Mesothelial cell of epicardium (in vitro differentiated cells): ENCODE measurements around the gene PTGR3. TPM values are rescaled to one million over a fixed set of nuclear protein-coding genes. Genes with fewer than 3 reads are reported as not detected.

Experiments
- DNase-seq, 2 experiments: peaks; one replicate each; pipeline ENCODE4 v3.0.0; 2021; ENCODE audit warnings: low spot score in 2 of 2; ENCODE audit not compliant: unreplicated experiment in 2 of 2
- H3K27ac Mint-ChIP-seq: 2 replicates; pipeline ENCODE4 v1.8.0; 2021; ENCODE audit warnings: mixed read lengths
- H3K27me3 Mint-ChIP-seq: 2 replicates; pipeline ENCODE4 v1.8.0; 2021; ENCODE audit warnings: low read depth, mixed read lengths
- H3K36me3 Mint-ChIP-seq: 2 replicates; pipeline ENCODE4 v1.8.0; 2021; ENCODE audit warnings: mixed read lengths
- H3K4me1 Mint-ChIP-seq: 2 replicates; pipeline ENCODE4 v1.8.0; 2021; ENCODE audit warnings: mixed read lengths
- H3K4me3 Mint-ChIP-seq: 2 replicates; pipeline ENCODE4 v1.8.0; 2021; ENCODE audit warnings: mild to moderate bottlenecking, moderate library complexity, mixed read lengths
- H3K9me3 Mint-ChIP-seq: 2 replicates; pipeline ENCODE4 v1.8.0; 2021; ENCODE audit warnings: mixed read lengths
- CTCF ChIP-seq: fragments of 200-600 bp; sonication (generic); IDR thresholded peaks from one replicate; pipeline ENCODE4 v1.5.0; 2021; ENCODE audit warnings: antibody characterized with exemption; ENCODE audit not compliant: unreplicated experiment
- total RNA-seq: library from RNA; stranded (reverse); gene quantifications from 3 replicates; pipeline ENCODE4 v1.2.1, GENCODE V29; 2021

Gene PTGR3
- total RNA-seq, 1 donor from 2014 or later: 47.0 TPM

DNA sequence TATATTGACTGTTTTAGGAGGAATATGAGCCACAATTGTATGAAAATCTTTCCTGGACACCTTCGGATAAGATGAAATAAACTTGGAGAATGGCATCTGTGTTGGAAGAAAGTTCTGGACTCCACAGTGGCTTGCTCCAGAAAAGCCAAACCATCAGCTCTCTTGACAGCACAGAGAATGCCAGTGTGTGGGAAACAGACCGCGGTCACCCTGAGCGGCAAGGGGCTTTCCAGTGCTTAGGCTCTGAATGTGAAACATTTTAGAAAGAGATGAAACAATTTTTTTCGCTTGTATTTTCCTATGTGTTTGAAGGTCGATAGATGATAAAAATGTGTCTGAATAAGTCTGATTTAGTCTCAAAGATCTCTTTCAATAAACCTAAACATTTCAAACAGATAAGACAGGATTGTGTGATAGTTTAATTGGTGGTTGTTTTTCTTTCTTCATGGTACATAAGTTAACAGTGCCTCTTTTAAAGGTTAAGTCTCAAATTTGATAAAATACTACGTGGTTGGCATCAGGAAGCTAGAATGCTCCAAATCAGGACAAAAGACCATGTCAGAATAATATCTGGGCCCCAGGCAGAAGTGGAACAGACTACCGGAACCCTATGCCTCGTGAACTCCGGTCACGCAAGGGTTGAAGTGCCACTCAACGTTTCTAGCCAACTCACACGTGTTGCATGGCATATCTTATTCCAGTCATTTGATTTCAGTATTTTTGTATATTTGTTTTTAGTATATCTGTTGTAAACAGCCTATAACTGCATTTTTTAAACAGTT lies 28.9 kb downstream of the PTGR3 start:
- no peak overlapping the region for H3K4me3 Mint-ChIP-seq
- H3K9me3 Mint-ChIP-seq: peaks cover 15% of the 10 kb centered on the region
- H3K27ac Mint-ChIP-seq: no peak overlapping the region
- H3K36me3 Mint-ChIP-seq: peaks cover 5% of the 10 kb centered on the region
- no peak for DNase-seq
- no peak for TF ChIP-seq CTCF
- H3K27me3 Mint-ChIP-seq: no peaks in the 10 kb centered on the region
- H3K4me1 Mint-ChIP-seq: no peaks in the 10 kb centered on the region

GRCh38 chr18:75178376-75178775 lies 30.6 kb downstream of the PTGR3 start:
- no peaks in the 10 kb centered on the region for H3K4me1 Mint-ChIP-seq

DNA sequence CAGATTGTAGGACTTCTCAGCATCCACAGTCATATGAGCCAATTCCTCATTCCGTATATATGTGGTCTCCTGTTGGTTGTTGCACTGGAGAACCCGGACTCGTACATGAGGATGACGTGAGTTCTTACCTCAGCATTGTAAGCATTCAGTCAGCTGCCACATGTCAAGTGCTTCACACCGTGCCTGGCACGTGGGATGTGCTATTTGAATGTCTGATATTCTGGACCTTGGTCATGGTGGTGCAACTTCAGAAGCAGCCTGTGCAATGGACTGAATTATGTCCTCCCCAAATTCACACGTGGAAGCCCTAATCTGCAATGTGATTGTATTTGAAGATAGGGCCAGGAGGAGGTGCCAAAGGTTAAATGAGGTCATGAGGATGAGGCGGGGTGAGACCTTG lies 32.1 kb downstream of the PTGR3 start:
- no peak for DNase-seq
- Mint-ChIP-seq H3K27me3 (peaks cover 3% of the 10 kb centered on the region), H3K4me1 (no peaks in the 10 kb centered on the region), H3K4me3 (no peak overlapping the region), H3K9me3 (peaks cover 9% of the 10 kb centered on the region), H3K27ac (no peak overlapping the region), H3K36me3 (peaks cover 1% of the 10 kb centered on the region)
- no peak for TF ChIP-seq CTCF

More at GRCh38 chr18:75178376-75178775, 30.6 kb downstream of the PTGR3 start:
- H3K27me3 Mint-ChIP-seq: no peaks in the 10 kb centered on the region
- H3K9me3 Mint-ChIP-seq: peaks cover 15% of the 10 kb centered on the region
- no peak overlapping the region for H3K27ac Mint-ChIP-seq
- TF ChIP-seq CTCF: no peak
- H3K4me3 Mint-ChIP-seq: no peak overlapping the region
- peaks cover 5% of the 10 kb centered on the region for H3K36me3 Mint-ChIP-seq
- no peak for DNase-seq

DNA sequence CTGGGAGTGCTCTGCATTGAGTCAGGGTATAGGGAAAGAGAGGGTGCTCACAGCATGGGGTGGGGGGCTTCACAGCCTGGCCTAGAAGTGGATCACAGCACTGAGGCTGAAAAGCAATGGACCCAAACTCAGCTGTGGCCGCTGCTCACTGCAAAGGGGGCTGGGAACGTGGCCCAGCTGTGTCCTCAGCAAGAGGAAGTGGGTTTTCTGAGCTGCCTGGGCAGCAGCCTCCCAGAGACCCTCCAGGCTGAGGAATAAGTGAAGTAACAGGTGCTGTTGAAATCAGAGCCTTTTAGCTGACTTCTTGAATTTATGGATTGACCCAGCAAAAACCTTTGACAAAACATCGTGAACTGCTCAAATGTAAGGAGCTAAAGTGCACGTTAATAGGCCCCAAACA lies 35.2 kb downstream of the PTGR3 start:
- H3K36me3 Mint-ChIP-seq: no peaks in the 10 kb centered on the region
- H3K9me3 Mint-ChIP-seq: no peaks in the 10 kb centered on the region
- no peak for TF ChIP-seq CTCF
- DNase-seq: no peak
- no peak overlapping the region for H3K4me3 Mint-ChIP-seq
- H3K27me3 Mint-ChIP-seq: peaks cover 3% of the 10 kb centered on the region
- no peak overlapping the region for H3K27ac Mint-ChIP-seq
- H3K4me1 Mint-ChIP-seq: peaks cover under 1% of the 10 kb centered on the region

GRCh38 chr18:75173125-75173432 lies 35.9 kb downstream of the PTGR3 start:
- TF ChIP-seq CTCF: no peak
- no peak overlapping the region for H3K27ac Mint-ChIP-seq
- H3K9me3 Mint-ChIP-seq: no peaks in the 10 kb centered on the region
- no peak overlapping the region for H3K4me3 Mint-ChIP-seq
- peaks cover 3% of the 10 kb centered on the region for H3K27me3 Mint-ChIP-seq
- peaks cover 4% of the 10 kb centered on the region for H3K4me1 Mint-ChIP-seq
- no peak for DNase-seq
- H3K36me3 Mint-ChIP-seq: no peaks in the 10 kb centered on the region
